ENCODE data around the gene UBD. TPM values are rescaled to one million over a fixed set of nuclear protein-coding genes. Genes with fewer than 3 reads are reported as not detected.

Gene UBD
- total and polyA plus RNA-seq, 10 of the 15 experiments (the other 5 are each of a cell fraction or from before 2014, with no cell fraction given): 23.4 to 101 (median 35.7) TPM

- no peaks in the 10 kb centered on the region for H3K36me3 ChIP-seq (ENCODE audit: control insufficient read depth in 2 of 2, insufficient read depth in 2 of 2, low read length in 1 of 2)
- H3K79me2 ChIP-seq (ENCODE audit: control insufficient read depth, insufficient read depth, low read length): no peaks in the 10 kb centered on the region
- DNase-seq (ENCODE audit: low read depth, low spot score) (no peak), FAIRE-seq (no peak), ATAC-seq (no peak)
- H2AFZ ChIP-seq (ENCODE audit: control insufficient read depth, low read depth, low read length): no peak overlapping the region
- H4K20me1 ChIP-seq (ENCODE audit: control insufficient read depth, insufficient read depth): no peaks in the 10 kb centered on the region
- TF ChIP-seq ZBTB40 (IDR thresholded peaks at IDR 0.05; ENCODE audit: borderline replicate concordance): no peak
- TF ChIP-seq GABPA (IDR thresholded peaks at IDR 0.05; ENCODE audit: low read depth): no peak
- TF ChIP-seq POLR2AphosphoS2 (IDR thresholded peaks at IDR 0.05; ENCODE audit: low read depth, low read length): no peak
- TF ChIP-seq CREB1 (IDR thresholded peaks at IDR 0.05; ENCODE audit: low read depth): no peak
- TF ChIP-seq ZNF384 (IDR thresholded peaks at IDR 0.05; ENCODE audit: borderline replicate concordance, low read depth, low read length): no peak
- no peak for TF ChIP-seq CBFB (IDR thresholded peaks at IDR 0.05; ENCODE audit: low read depth)
- TF ChIP-seq SREBF1 (IDR thresholded peaks at IDR 0.05; ENCODE audit: low read length): no peak
- TF ChIP-seq BMI1 (IDR thresholded peaks at IDR 0.05; ENCODE audit: borderline replicate concordance): no peak
- no peak overlapping the region for H3K9ac ChIP-seq (ENCODE audit: control insufficient read depth, insufficient read depth, low read length)
- H3K27me3 ChIP-seq (replicated peaks in 1 of 2; ENCODE audit: control insufficient read depth in 2 of 2, insufficient read depth in 2 of 2, low read length in 1 of 2): peaks cover 1 to 5% of the 10 kb centered on the region in 2 experiments; a peak in 2 of 4 replicates
- ChIA-PET CTCF (interaction anchor here (0.9 to 1.5 kb wide), 2 partner anchors 35 to 95 kb away, joined by 3 to 4 read pairs; no protein-coding TSS in a partner anchor), POLR2A (no interaction called here), RAD21 (ENCODE audit: unreplicated experiment) (no interaction called here), SMC1A (ENCODE audit: uncharacterized antibody, unreplicated experiment) (interaction anchor here (1.1 kb wide), 1 partner anchor 10 kb away, joined by 3 read pairs; no protein-coding TSS in a partner anchor)
- 39% methylated on average over 5 of the region's 5 CpGs for WGBS (ENCODE audit: insufficient coverage, insufficient replicate concordance, low lambda C conversion rate, missing lambda C conversion rate)
- no peak overlapping the region for H3K4me2 ChIP-seq (ENCODE audit: control insufficient read depth, insufficient read depth)
- no peak overlapping the region for H3K4me3 ChIP-seq
- no peaks in the 10 kb centered on the region; the same call in 1 of the 2 replicates for H3K4me1 ChIP-seq (ENCODE audit: control insufficient read depth, insufficient read depth, low read length)
- no TSS peak for BruUV-seq (replicated peaks)
- no peaks in the 10 kb centered on the region; the same call in 2 of the 3 replicates for H3K9me3 ChIP-seq (replicated peaks; ENCODE audit: control insufficient read depth, insufficient read depth, low read length)
- in situ Hi-C loops (cut with MboI): no loop called here
- H3K27ac ChIP-seq (ENCODE audit: control insufficient read depth, insufficient read depth): no peak overlapping the region
- intact Hi-C loops (cut with micrococcal nuclease; ENCODE audit: unreplicated experiment): no loop called here
Measured at GRCh38 chr6:29554764-29555163, 4.8 kb downstream of the UBD start.

Measured in GM12878 (cell line).